SK-N-SH (cell line): ENCODE results near the gene FKBP4. TPM values are rescaled to one million over a fixed set of nuclear protein-coding genes. Genes with fewer than 3 reads are reported as not detected.

Experiments used
- CTCF ChIA-PET: fragments of 300-600, 350-600 bp; formaldehyde crosslinking; extraction: SDS; loops from one replicate; lab custom pipeline; 2021; lab: Yijun Ruan, JAX
- POLR2A ChIA-PET: fragments of 350-600 bp; sonication (Branson Sonifier 250); formaldehyde crosslinking; extraction: SDS; loops from one replicate; lab custom pipeline; 2020; ENCODE audit warnings: antibody characterized with exemption, inconsistent platforms; lab: Yijun Ruan, JAX
- DNase-seq: peaks from one replicate; pipeline ENCODE4 v3.0.0; 2012
- H2AFZ ChIP-seq: fragments of 200-600 bp; sonication (generic); 2 replicates; pipeline ENCODE4 v1.8.1; 2016; ENCODE audit warnings: antibody characterized with exemption, mild to moderate bottlenecking, low read depth
- H3F3A ChIP-seq: fragments of 200-600 bp; sonication (generic); replicated peaks from 2 replicates; pipeline ENCODE3; 2016; ENCODE audit warnings: antibody characterized with exemption, mild to moderate bottlenecking; ENCODE audit not compliant: insufficient read depth
- H3K27ac ChIP-seq, 2 experiments: fragments of 200-500 bp in 1 of 2; fragments of 200-600 bp in 1 of 2; sonication (Bioruptor generic) in 1 of 2; sonication (generic), shearing (Covaris generic) in 1 of 2; 2 replicates each; pipeline versions ENCODE4 v1.5.1 to v1.6.1; 2014 to 2016; ENCODE audit warnings: low read depth in 2 of 2, inconsistent platforms in 1 of 2, low read length in 1 of 2, mild to moderate bottlenecking in 1 of 2, mixed read lengths in 1 of 2
- H3K27me3 ChIP-seq: fragments of 200-600 bp; sonication (generic), shearing (Covaris generic); 2 replicates; pipeline ENCODE4 v1.6.1; 2016; ENCODE audit warnings: mixed run types; ENCODE audit not compliant: insufficient read depth
- H3K36me3 ChIP-seq, 2 experiments: fragments of 200-500 bp in 1 of 2; fragments of 200-600 bp in 1 of 2; sonication (Bioruptor generic) in 1 of 2; sonication (generic) in 1 of 2; replicated peaks in 1 of 2; 2 replicates each; pipeline versions ENCODE3 to v1.5.1; 2014 to 2016; ENCODE audit warnings: low read length in 1 of 2, mild to moderate bottlenecking in 1 of 2; ENCODE audit not compliant: insufficient read depth in 2 of 2, control insufficient read depth in 1 of 2
- H3K4me1 ChIP-seq, 2 experiments: fragments of 200-500 bp in 1 of 2; fragments of 200-600 bp in 1 of 2; sonication (Bioruptor generic) in 1 of 2; sonication (generic), shearing (Covaris generic) in 1 of 2; 2 replicates each; pipeline versions ENCODE4 v1.5.1 to v1.6.1; 2014 to 2016; ENCODE audit warnings: low read depth in 1 of 2, low read length in 1 of 2, mixed run types in 1 of 2; ENCODE audit not compliant: insufficient read depth in 2 of 2, control insufficient read depth in 1 of 2
- H3K4me2 ChIP-seq: fragments of 200-600 bp; sonication (generic), shearing (Covaris generic); 2 replicates; pipeline ENCODE4 v1.6.1; 2017; ENCODE audit warnings: mixed run types
- H3K4me3 ChIP-seq, 2 experiments: fragments of 200-500 bp in 1 of 2; fragments of 200-600 bp in 1 of 2; sonication (Bioruptor generic) in 1 of 2; sonication (generic), shearing (Covaris generic) in 1 of 2; 2 replicates each; pipeline versions ENCODE4 v1.5.1 to v1.8.1; 2014 to 2016; ENCODE audit warnings: low read depth in 2 of 2, inconsistent platforms in 1 of 2, low read length in 1 of 2, mild to moderate bottlenecking in 1 of 2, mixed read lengths in 1 of 2, moderate library complexity in 1 of 2
- H3K79me2 ChIP-seq: fragments of 200-600 bp; sonication (generic); 2 replicates; pipeline ENCODE4 v1.8.1; 2017; ENCODE audit warnings: mild to moderate bottlenecking; ENCODE audit not compliant: insufficient read depth
- H3K9ac ChIP-seq: fragments of 200-600 bp; sonication (generic); 2 replicates; pipeline ENCODE4 v1.6.1; 2017; ENCODE audit warnings: mixed run types
- H3K9me2 ChIP-seq: fragments of 200-600 bp; sonication (generic); 2 replicates; pipeline ENCODE4 v1.6.1; 2017; ENCODE audit warnings: mixed run types
- H3K9me3 ChIP-seq: fragments of 200-600 bp; sonication (generic); 2 replicates; pipeline ENCODE4 v1.6.1; 2017; ENCODE audit warnings: mixed run types, mild to moderate bottlenecking, moderate library complexity
- H4K20me1 ChIP-seq: fragments of 200-600 bp; sonication (generic); 2 replicates; pipeline ENCODE4 v1.6.1; 2017; ENCODE audit warnings: mild to moderate bottlenecking, mixed run types; ENCODE audit not compliant: insufficient read depth
- CHD2 ChIP-seq: fragments of 150-350 bp; IDR thresholded peaks from 2 replicates; pipeline ENCODE4 v1.6.1; 2018; ENCODE audit warnings: low read length; ENCODE audit not compliant: partially characterized antibody
- EP300 ChIP-seq, 2 experiments: IDR thresholded peaks; 2 replicates each; pipeline versions ENCODE4 v1.4.0 to v1.6.1; 2012; ENCODE audit warnings: borderline replicate concordance in 1 of 2, low read depth in 1 of 2, low read length in 1 of 2
- GABPA ChIP-seq: IDR thresholded peaks from 2 replicates; pipeline ENCODE4 v1.4.0; 2012; ENCODE audit warnings: low read depth, mild to moderate bottlenecking
- MEF2A ChIP-seq: IDR thresholded peaks from 2 replicates; pipeline ENCODE4 v1.4.0; 2012; ENCODE audit warnings: low read depth, borderline replicate concordance
- MXI1 ChIP-seq: IDR thresholded peaks from 2 replicates; pipeline ENCODE4 v1.6.1; 2012; ENCODE audit warnings: mild to moderate bottlenecking, low read depth, low read length, improper control_type of control experiment
- NRF1 ChIP-seq: IDR thresholded peaks from 2 replicates; pipeline ENCODE4 v1.6.1; 2012; ENCODE audit warnings: low read depth, mild to moderate bottlenecking, low read length
- RCOR1 ChIP-seq: fragments of 150-350 bp; IDR thresholded peaks from 2 replicates; pipeline ENCODE4 v1.6.1; 2017; ENCODE audit warnings: antibody characterized with exemption, low read length
- RFX5 ChIP-seq: IDR thresholded peaks from 2 replicates; pipeline ENCODE4 v1.6.1; 2012; ENCODE audit warnings: mild to moderate bottlenecking, improper control_type of control experiment, low read length
- SIN3A ChIP-seq: IDR thresholded peaks from 2 replicates; pipeline ENCODE4 v1.6.1; 2012; ENCODE audit warnings: low read depth, mild to moderate bottlenecking, low read length, moderate library complexity, borderline replicate concordance
- TEAD4 ChIP-seq: IDR thresholded peaks from 2 replicates; pipeline ENCODE4 v1.4.0; 2012; ENCODE audit warnings: mild to moderate bottlenecking, borderline replicate concordance; ENCODE audit not compliant: insufficient read depth
- USF2 ChIP-seq: fragments of 150-350 bp; IDR thresholded peaks from 2 replicates; pipeline ENCODE4 v1.6.1; 2017; ENCODE audit warnings: antibody characterized with exemption, low read length, low read depth, borderline replicate concordance
- WGBS: methylation state at CpG from one replicate; pipeline ENCODE4 v1.1.6; 2017; ENCODE audit warnings: low lambda C conversion rate; 5-methylcytosine and 5-hydroxymethylcytosine counted together
- polyA plus RNA-seq, 3 experiments: library from polyadenylated mRNA; depleted of rRNA; stranded (reverse); fragments of >200 nt; gene quantifications; 2 replicates each; pipeline ENCODE4 v1.2.3, GENCODE V29; 2012
- TF ChIP-seq, protein P1 (sequence below): fragments of 150-350 bp; IDR thresholded peaks from 2 replicates; pipeline ENCODE4 v1.6.1; 2016; ENCODE audit warnings: mild to moderate bottlenecking, low read depth, low read length
- TF ChIP-seq, protein P2 (sequence below): IDR thresholded peaks from 2 replicates; pipeline ENCODE4 v1.6.1; 2012; ENCODE audit warnings: mild to moderate bottlenecking, low read depth, low read length, moderate library complexity

The FKBP4 gene
- polyA plus RNA-seq, 1 of the 3 experiments (the other 2 are of a cell fraction) = 53.2 TPM

GRCh38 chr12:2751686-2752085, 43.1 kb upstream of the FKBP4 start:
- H3K9ac ChIP-seq = no peak overlapping the region
- CTCF ChIA-PET = interaction anchor here (0.6 to 4.3 kb wide), 7 partner anchors 12 to 169 kb away, joined by 3 to 26 read pairs (median 4); no protein-coding TSS in a partner anchor
- H2AFZ ChIP-seq = no peak overlapping the region
- no peaks in the 10 kb centered on the region; the same call in 1 of the 2 replicates for H3K9me3 ChIP-seq
- H3K9me2 ChIP-seq = no peaks in the 10 kb centered on the region
- no peaks in the 10 kb centered on the region for H4K20me1 ChIP-seq
- H3K79me2 ChIP-seq = no peaks in the 10 kb centered on the region
- no peak overlapping the region for H3K27ac ChIP-seq
- H3K36me3 ChIP-seq = no peaks in the 10 kb centered on the region
- H3K4me3 ChIP-seq = no peak overlapping the region
- H3K4me1 ChIP-seq = peaks cover 0 to 3% of the 10 kb centered on the region in 2 experiments; a peak in 2 of 4 replicates
- H3K4me2 ChIP-seq = no peak overlapping the region
- TF ChIP-seq CHD2 (no peak), EP300 (IDR thresholded peaks at IDR 0.05; ENCODE audit: borderline replicate concordance in 1 of 2, low read depth in 1 of 2, low read length in 1 of 2) (no peak), MEF2A (no peak), RFX5 (no peak), NRF1 (no peak), MXI1 (no peak), SIN3A (no peak), GABPA (no peak), TEAD4 (no peak)
- TF ChIP-seq, protein P1, sequence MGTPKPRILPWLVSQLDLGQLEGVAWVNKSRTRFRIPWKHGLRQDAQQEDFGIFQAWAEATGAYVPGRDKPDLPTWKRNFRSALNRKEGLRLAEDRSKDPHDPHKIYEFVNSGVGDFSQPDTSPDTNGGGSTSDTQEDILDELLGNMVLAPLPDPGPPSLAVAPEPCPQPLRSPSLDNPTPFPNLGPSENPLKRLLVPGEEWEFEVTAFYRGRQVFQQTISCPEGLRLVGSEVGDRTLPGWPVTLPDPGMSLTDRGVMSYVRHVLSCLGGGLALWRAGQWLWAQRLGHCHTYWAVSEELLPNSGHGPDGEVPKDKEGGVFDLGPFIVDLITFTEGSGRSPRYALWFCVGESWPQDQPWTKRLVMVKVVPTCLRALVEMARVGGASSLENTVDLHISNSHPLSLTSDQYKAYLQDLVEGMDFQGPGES = no peak
- H3F3A ChIP-seq = no peaks in the 10 kb centered on the region
- WGBS = 34% methylated on average over 2 of the region's 2 CpGs
- peak; percentile 32 for DNase-seq
- POLR2A ChIA-PET = no interaction called here
- H3K27me3 ChIP-seq = no peaks in the 10 kb centered on the region; the same call in 1 of the 2 replicates

DNA sequence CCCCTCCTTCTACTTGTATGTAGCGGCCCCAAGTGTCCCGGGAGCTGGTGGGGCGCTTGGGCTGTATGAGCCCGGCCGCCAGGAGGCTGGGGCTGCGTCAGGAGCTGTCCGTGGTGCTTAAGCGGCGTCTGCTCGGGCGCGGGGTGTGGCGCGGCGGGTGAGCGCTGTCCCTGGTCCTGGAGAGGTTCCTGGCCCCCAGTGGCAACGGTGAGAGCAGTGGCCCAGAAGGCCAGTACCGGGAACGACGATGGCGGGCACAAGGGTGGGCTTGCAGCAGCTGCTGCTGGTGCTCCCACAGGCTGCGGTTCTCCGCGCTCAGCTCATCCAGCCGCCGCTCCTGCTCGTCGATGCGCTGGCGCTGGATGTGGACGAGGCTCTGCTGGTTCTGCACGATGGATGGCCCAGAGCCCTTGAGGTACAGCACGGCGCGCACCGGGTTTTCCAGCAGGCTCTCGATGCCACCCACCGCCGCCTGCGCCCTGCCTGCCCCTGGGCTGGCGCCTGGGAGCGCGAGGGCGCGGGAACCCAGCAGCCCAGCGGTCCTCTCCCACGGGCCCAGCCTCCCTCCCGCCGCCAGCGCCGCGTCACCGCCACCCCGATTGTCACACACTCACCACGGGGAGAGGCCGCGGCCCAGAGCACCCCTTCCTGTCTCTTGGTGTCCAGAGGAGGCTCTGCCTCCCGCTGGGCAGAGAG, 41.9 kb upstream of the FKBP4 start:
- H3K9me2 ChIP-seq = no peaks in the 10 kb centered on the region
- TF ChIP-seq USF2 = no peak
- peak; percentile 17; the same call in 1 of the 2 replicates for TF ChIP-seq RCOR1
- TF ChIP-seq SIN3A = peak; percentile 80; the same call in 1 of the 2 replicates
- TF ChIP-seq, protein P2, sequence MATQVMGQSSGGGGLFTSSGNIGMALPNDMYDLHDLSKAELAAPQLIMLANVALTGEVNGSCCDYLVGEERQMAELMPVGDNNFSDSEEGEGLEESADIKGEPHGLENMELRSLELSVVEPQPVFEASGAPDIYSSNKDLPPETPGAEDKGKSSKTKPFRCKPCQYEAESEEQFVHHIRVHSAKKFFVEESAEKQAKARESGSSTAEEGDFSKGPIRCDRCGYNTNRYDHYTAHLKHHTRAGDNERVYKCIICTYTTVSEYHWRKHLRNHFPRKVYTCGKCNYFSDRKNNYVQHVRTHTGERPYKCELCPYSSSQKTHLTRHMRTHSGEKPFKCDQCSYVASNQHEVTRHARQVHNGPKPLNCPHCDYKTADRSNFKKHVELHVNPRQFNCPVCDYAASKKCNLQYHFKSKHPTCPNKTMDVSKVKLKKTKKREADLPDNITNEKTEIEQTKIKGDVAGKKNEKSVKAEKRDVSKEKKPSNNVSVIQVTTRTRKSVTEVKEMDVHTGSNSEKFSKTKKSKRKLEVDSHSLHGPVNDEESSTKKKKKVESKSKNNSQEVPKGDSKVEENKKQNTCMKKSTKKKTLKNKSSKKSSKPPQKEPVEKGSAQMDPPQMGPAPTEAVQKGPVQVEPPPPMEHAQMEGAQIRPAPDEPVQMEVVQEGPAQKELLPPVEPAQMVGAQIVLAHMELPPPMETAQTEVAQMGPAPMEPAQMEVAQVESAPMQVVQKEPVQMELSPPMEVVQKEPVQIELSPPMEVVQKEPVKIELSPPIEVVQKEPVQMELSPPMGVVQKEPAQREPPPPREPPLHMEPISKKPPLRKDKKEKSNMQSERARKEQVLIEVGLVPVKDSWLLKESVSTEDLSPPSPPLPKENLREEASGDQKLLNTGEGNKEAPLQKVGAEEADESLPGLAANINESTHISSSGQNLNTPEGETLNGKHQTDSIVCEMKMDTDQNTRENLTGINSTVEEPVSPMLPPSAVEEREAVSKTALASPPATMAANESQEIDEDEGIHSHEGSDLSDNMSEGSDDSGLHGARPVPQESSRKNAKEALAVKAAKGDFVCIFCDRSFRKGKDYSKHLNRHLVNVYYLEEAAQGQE = peak; percentile 99
- TF ChIP-seq, all 33 proteins: peak for 3
- no peaks in the 10 kb centered on the region for H3F3A ChIP-seq
- H3K79me2 ChIP-seq = no peaks in the 10 kb centered on the region
- H3K9me3 ChIP-seq = no peaks in the 10 kb centered on the region
- WGBS = 11% methylated on average over 21 of the region's 58 CpGs
- no peak overlapping the region for H2AFZ ChIP-seq
- H3K4me1 ChIP-seq = peaks cover 0 to 3% of the 10 kb centered on the region in 2 experiments; a peak in 2 of 4 replicates
- H3K4me2 ChIP-seq = no peak overlapping the region
- CTCF ChIA-PET = interaction anchor here (0.8 to 1.6 kb wide), 4 partner anchors 13 to 170 kb away, joined by 3 to 4 read pairs (median 4); no protein-coding TSS in a partner anchor
- POLR2A ChIA-PET = no interaction called here
- H3K4me3 ChIP-seq = no peak overlapping the region; a peak in 1 of 4 replicates
- H3K27me3 ChIP-seq = no peaks in the 10 kb centered on the region; the same call in 1 of the 2 replicates
- DNase-seq = peak; percentile 76
- no peaks in the 10 kb centered on the region for H4K20me1 ChIP-seq
- no peak overlapping the region for H3K27ac ChIP-seq
- H3K36me3 ChIP-seq = no peaks in the 10 kb centered on the region
- no peak overlapping the region for H3K9ac ChIP-seq
